GF-D8 (cell line): Measurements from ENCODE around the gene TSC22D1.

Experiments
- DNase-seq: peaks from one replicate; lab custom pipeline; 2025; lab: John Stamatoyannopoulos, UW

The TSC22D1 gene

DNA sequence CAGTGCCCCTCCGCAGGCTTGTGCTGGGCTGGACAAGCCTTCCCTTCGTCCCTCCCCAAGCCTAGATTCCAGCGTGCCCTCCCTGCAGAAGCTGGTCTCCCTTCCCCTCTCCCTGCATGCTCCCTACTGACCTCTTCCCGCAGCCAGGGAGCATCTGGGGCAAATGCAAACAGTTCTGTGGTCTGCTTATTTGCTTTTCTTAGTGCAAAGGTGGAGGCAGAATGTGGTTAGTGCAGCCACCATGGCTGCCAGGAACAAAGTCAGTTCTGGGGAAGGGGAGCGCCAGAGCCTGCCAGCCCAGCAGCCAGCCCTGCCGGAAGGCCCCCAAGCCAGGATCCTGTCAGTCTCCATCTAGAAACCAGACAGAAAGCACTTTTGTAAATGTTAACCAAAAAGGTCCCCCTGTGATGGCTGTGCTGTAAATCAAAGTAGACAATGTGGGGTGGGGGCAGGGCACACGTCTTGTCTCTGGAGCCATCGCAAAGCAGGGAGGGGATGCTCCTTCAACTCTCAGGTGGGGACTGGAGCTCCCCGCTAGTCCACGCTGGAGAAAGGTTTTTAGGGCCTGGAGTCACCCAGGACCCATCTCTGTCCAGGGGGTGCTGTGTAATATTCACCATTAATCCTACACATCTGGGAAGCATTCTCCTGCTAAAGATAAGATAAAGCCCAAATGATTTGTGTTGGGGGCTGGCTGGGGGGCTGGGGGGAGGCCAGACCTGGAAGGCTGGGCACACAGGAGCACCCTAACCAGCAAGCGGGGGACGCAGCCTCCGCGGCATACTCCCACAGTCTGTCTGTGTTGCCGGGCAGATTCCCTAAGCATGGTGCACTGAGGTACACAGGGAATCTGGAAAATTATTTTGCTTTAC is 171.6 kb downstream of the TSC22D1 start:
- DNase-seq, result no peak

DNA sequence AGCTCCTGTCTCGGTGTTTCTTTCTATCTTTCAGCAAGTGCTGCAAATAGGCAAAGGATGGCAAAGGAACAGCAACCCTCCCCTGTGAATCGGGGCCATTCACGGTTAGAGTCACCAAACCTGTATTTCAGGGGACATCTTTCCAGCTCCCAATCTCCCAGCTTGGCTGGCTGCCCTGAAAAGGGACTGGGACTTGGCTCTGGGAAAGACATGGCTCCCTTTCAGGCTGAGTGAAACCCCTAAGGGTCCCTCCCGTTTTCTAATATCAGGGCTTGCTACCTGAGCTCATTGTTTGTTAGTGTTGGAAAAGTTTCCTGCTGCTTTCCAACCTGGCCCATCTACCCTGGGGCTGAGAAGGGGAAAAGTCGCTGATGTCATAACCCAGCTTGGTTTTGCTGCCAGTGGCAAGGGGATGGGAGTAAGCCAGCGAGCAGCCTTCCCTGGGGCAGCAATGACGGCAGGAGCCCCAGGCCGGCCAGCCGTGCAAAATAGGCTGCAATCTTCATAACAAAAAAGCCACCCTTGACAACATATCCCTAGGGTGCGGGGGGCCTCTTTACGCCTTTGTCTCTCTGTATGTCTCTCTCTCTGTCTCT is 172.6 kb downstream of the TSC22D1 start:
- DNase-seq, result no peak

DNA sequence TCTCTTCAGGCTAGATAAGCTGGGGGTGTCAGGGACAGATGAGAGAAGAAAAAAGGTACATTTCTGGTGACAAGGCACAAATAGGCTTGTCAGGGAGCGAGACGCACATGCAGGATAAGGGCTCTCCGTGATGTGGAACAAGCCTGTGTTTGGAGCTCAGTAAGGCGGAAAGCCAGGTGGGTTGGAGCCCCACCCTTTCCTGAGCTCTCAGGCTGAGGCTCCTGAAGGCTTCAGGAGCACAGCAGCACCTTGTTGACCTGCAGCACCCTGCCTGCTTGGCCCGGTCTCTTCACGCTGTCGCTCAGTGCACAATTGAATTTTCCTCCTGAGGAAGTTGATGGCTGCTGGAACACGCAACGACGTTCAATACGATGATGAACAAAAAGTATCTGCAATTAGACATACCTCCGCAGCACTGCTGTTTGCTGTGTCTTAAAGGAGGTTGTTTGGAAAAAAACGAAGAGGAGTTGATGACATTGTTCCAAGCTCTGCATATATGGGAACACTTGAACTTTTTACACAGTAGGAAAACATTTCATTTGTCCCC is 173.2 kb downstream of the TSC22D1 start:
- no peak for DNase-seq

DNA sequence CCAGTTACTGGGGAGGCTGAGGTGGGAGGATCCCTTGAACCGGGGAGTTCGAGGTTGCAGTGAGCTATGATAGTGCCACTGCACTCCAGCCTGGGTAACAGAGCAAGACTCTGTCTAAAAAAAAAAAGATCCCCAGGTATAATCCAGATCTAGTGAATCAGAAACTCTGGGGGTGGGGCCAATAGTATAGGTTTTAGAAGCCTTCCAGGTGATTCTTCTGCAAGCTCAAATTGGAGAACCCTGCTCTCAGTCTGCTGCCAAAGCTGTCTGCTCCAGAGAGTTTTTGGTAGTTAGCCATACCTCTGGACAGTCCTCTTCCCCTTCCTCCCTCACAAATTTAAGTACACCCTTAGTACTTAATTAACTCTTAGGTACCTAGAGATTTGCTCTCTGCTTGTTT is 174.6 kb downstream of the TSC22D1 start:
- no peak for DNase-seq

DNA sequence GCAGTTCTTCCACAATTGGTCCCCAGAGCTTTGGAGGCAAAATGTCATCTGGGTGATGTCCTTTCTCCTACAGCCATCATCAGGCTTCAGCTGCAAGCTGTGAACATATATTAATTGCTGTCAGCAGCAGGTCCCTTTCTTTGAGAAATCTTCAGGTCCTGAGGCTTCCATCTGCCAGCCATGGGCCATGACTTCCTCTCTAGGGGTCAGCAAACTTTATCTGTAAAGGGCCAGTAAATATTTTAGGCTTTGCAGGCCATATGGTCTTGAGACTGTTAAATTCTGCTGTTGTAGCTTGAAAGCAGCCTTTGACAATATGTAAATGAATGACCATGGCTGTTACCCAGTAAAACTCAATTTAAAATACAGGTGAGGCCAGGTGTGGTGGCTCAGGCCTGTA is 175.4 kb downstream of the TSC22D1 start:
- DNase-seq, result no peak

- DNase-seq, result no peak
Observed at GRCh38 chr13:44399074-44399473, 177.1 kb downstream of the TSC22D1 start.

GRCh38 chr13:44398606-44399005 is 177.5 kb downstream of the TSC22D1 start:
- no peak for DNase-seq

GRCh38 chr13:44397766-44398223 is 178.3 kb downstream of the TSC22D1 start:
- no peak for DNase-seq

DNA sequence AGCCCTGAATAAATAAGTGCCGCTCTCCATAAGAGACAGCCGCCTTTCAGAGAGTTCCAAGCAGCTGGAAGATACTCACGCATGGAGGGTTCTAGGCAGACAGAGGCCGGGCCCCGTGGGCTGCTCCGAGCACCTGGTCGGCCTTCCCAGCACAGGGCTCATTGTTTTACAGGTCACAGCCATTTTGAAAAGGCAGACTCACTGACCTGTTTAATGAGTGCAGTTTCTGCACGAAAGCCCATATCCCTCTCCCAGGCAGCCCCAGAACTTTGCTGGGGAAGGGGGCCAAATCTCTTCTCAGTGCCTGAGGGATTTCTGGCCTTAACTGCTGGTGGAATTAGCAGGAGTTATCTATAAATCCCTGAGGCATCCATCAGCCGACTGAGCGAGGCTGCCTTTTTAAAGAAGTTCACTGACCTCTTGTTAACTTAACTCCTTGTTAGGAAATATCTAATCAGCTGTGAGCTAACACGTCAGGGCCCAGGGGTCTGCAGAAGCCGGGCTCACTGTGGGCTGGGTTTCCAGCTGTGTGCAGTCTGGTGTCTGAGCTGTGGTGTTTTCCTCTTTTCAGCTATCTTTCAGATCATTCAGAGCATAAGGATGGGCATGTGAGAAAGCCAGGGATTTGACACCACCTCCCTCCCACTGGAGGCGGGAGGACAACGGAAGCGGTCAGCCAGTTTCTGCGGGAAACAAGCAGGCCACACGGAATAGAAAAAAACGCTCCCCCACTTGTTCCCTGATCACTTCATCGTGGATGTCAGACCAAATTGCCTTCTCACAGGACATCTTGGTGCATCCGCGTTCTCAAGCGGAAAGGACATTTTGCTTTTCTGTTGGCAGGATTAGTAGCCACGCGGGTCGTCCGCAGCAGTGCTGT is 179.2 kb downstream of the TSC22D1 start:
- DNase-seq, result no peak

DNA sequence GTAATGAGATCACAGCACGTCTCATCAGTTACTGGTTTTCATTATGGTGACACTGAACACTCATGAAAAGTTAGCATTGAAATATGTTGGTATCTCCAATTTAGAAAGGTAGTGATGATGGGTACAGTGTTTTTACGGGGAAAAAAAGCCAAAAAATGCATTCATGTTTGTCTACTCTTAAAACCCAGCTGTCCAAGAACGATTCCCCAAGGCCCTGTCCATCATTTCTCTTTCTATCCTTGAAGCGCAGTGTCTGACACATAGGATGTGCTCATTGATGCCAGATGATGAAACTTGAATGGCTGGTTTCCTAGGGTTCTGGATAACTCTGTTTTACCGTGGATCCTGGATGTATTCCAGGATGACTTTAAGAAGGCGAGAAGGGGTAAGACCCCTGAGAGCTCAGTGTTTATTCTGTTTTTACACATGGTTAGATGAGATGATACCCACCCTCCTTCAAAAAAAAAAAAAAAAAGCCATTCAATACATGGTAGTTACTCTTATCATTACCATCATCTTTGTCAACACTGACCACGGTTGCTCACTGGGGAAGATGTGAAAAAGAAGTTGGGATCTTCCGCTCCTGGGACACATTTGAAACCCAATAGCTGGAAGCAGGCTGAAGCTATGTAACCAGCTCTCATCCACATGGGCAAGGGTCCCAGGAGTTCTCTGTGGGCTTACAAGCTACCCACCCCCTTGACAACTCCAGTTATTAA is 180.0 kb downstream of the TSC22D1 start:
- no peak for DNase-seq

GRCh38 chr13:44394658-44395057 is 181.5 kb downstream of the TSC22D1 start:
- no peak for DNase-seq

DNA sequence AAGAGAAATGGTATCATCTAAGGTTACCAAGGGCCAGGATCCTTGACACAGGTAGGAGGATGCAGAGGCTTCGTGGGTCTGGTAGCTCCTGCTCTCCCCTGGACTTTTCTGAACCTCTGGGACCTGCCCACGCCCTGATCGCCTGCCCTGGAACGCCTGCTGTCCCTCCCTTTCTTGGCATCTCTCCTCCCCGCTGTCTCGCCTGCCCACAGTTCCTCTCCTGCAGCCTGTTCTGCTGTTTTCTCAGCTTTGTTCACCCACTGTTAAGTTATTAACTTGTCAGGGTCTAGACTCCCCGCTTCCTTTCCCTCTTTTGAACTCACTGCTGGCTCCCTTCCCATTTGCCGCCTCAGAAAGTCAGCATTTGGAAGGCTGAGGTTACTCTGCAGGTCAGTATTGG is 182.7 kb downstream of the TSC22D1 start:
- DNase-seq, result no peak

GRCh38 chr13:44389876-44390275 is 186.3 kb downstream of the TSC22D1 start:
- DNase-seq, result no peak

DNA sequence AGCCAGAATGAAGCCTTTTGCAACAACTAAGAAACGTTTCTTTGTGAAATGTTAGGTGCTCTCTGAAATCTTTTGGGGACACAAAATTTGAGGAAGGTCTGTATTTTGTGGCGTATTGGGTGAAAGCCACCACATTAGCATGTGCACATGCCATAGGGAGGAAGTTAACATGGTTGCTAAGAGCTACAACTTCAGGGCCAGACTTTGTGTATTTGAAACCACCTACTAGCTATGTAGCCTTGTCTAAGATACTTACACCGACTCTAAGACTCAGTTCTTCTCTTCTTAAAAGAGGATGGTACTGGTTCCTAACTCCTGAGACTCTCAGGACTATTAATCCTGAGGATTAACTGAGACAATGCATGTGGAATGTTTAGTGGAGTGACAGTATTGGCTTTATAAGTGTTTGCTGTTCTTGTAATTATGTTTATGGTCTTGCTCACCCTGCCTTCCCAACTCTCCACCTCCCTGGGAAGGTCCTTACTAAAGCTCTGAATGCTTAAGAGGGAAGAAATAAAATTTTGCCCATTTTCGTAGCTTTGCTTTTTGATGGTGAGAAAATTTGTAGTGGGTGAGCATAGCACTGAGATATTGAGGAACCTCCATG is 187.0 kb downstream of the TSC22D1 start:
- DNase-seq, result no peak

GRCh38 chr13:44388427-44389059 is 187.6 kb downstream of the TSC22D1 start:
- no peak for DNase-seq

GRCh38 chr13:44386913-44387556 is 189.1 kb downstream of the TSC22D1 start:
- no peak for DNase-seq

DNA sequence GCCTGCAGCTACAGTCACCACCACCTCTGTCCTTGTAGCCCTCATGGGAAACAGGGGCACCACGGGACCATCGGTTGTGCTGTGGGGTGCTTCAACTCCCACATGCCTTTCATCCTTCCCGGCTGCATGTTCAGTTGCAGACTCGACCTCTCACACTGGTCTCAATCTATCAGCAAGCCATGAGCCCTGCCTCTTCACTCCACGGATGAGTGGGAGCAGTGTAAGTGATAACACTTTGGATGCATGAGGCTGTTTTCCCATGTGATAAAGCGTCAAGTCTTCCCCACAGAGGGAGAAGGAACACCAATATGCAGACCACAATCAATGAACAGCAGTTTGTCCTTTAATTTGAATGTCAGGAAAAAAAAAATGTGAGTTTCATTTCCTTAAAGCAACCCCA is 190.3 kb downstream of the TSC22D1 start:
- no peak for DNase-seq

GRCh38 chr13:44385401-44385800 is 190.7 kb downstream of the TSC22D1 start:
- DNase-seq, result no peak

DNA sequence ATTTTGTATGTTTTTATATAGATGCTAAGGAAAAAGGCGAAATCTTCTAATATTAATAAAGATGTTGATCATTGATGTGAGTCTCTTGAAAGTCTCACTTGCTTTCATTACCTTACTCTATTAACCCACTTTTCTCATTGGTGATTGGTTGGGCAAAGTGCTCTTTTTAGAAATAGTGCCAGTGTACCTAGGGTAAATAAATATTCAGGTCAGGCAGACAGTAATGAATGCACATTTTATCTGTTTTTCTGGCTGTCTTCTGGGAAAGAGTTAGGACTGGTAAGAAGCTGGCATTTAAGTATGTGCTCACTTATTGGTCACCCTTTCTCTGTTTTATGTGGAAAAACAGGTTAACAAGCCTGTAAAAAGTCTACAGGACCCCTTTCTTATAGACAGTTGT is 191.4 kb downstream of the TSC22D1 start:
- no peak for DNase-seq

DNA sequence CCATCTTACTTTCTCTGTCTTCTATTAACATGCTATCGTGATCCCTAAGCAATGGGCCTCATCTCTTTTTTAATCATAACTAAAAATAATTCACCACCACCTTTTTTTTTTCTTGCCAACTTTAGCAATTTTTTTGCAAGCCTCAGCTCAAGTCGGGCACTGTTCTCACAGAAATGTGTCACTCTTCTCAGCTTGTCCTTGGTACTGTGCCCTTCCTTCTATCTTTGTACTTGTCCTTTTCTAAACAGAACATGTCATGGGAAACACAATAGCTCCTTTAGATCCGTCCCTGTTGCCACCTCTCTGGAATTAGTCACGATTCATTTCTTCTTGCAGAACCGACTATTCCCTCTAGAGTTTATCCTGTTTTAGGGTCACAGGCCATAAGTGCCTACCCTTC is 192.2 kb downstream of the TSC22D1 start:
- no peak for DNase-seq
